Stimulated activated CD8-positive, alpha-beta memory T cell treated with anti-CD3 and anti-CD28 coated beads, Interleukin-12 subunit alpha, Interleukin-12 subunit beta, amount 100 ng/mL, for 4 hours (primary cell): Measurements from ENCODE around the gene MCU.
"Not testable (repeated sequence)": the region's sequence is repeated elsewhere in the genome, so short reads cannot be mapped to it uniquely, and the experiment has no call there.

Experiments used
- DNase-seq: peaks from one replicate; pipeline ENCODE4 v3.0.0-alpha.2; 2020; ENCODE audit warnings: low read depth

The MCU gene

DNA sequence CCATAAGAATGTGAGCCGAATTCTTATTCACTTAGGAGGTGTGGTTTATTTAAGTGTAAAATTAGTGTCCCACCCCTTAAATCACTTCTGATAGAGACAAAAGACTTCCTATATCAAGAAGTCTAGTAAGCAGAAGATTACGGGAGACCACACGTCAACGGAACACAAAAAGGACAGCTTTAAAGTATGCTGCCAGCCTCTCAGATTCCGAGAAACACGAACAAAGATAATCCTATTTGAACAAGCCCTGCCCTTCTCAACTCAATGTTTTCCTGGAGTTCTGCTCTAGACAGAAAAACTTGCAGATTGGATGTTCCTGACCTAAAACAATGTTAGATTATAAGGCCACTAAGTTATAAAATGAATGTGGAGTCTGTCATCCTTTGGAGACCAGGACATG is 4.9 kb upstream of the MCU start:
- no peak for DNase-seq

DNA sequence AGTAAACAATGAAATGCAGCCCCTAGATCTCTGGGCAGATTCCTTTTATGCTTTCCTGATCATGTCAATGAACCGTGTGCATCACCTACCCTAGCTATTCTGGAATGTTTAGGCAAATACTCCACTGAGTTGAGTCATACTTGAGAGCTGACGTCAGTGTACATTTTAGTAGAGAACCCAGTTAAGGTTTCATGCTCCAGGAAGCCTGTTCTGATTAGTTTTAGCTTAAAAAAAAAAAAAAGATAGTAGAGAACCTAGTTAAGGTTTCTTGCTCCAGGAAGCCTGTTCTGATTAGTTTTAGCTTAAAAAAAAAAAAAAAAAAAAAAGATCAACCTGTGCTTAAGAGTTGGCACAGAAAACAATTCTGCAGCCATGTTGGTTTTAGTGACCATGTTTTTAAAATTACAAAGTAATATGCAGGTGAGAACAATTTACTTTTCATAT is 3.7 kb upstream of the MCU start:
- DNase-seq: no peak

DNA sequence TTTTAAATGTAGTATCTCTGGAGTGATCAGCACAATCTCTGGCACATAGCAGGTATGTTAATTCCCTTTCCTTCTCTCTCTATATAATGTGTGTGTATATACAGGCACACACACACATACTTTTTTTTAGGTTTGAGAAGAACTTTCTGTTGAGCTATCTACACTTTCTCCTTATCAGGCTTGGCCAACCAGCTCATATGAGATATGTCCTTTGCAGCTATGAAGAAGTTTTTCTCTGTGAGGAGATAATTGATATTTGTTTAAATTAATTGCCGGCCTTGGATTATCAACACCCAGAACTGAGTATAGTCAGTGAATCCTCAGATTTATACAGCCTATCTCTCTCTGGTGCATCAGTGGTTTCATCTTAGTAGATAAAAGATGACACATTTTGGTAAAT is 2.3 kb upstream of the MCU start:
- DNase-seq: no peak

DNA sequence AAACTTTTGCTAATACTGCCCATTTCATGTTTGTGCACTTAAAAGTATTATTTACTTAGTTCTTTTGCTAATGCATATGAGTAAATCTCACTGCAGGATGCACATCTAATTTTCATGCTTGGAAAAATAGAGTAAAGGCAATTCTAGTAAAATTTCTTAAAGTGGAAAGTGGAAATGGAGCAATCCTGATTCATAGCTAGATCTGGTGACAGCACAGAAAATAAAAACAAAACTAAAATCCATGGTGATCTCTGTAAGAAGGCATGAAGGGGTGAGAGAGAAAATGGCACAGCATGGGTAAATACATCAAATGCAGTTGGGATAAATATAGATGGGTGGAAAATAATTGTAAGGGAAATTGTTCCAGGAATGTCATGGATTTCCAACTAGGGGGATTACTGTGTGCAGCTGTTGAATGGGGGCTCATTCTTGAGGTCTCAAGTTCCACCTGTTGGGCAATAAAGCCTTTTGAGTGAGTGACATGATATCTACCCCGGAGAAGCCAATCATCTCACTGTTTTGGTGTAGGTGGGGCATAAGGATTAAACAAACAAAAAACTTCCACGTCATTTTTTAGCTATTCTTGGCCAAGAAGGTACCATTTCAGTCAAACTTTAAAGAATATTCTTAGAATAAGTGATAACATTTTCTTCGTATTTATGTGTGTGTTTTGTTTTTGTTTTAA is 1.7 kb upstream of the MCU start:
- DNase-seq: no peak

DNA sequence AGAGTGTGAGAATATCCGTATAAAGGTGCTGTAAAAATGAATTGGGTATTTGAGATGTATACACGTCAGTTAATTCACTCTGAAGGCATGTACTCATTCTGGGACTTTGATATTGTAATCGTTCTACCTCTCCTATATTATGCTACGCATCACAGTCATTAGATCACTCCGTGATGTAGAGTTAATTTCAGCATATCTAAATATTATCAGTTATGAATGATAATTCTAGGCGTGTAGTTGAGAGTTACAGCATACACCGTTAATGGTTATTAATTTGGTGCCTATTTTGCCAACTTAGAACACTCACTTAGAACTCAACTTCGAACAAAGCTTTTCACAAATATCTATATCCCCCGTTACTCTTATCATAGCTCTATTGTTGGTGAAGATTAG is 477 bp upstream of the MCU start:
- DNase-seq: no peak

DNA sequence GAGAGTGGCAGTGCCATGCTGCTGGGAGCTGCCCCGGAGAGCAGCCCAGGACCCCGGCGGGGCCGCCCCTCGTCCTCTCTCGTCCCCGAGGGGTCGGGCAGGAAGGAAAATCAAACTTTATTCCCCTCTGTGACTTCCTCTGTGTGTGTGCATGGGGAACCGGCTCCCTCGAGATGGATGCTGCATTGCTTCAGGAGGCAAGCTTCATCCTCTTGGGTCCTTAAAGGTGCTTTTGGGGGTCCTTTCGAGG is 726 bp downstream of the MCU start:
- no peak for DNase-seq

DNA sequence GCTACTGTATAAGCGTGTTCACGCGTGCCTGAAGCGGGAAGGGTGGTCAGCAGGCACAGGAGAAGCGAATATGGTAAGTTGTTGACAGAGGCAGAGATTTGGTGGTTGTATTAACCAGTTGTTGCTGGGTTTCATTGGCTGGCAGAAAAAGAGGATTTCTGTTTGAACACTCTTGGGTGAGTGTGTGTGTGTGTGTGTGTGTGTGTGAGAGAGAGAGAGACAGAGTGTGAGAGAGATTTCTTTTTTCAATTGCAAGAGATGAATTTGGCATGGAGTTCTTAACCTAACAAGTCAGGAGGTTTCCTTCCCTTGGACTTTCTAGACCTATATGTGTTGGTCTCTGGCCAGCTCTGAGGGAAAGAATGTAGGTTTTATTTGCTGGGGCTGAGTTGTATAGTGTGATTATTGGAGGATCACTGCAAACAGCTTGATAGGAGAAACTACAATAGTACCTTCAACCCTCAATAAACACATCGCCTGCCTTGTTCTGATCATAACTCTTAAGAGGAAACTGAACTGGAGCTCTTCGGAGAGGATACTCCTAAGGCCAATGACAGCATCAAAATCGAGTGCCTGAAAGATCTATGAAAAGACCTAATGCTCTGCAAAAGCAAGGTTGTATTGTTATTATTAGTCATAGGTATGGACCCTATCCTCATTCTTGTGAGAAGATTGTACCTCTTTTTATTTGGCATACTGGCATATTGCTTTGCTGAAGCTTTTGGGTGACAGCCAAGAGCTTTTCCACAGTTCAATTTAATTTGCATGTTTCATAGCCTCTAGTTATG is 1.2 kb downstream of the MCU start:
- no peak for DNase-seq

DNA sequence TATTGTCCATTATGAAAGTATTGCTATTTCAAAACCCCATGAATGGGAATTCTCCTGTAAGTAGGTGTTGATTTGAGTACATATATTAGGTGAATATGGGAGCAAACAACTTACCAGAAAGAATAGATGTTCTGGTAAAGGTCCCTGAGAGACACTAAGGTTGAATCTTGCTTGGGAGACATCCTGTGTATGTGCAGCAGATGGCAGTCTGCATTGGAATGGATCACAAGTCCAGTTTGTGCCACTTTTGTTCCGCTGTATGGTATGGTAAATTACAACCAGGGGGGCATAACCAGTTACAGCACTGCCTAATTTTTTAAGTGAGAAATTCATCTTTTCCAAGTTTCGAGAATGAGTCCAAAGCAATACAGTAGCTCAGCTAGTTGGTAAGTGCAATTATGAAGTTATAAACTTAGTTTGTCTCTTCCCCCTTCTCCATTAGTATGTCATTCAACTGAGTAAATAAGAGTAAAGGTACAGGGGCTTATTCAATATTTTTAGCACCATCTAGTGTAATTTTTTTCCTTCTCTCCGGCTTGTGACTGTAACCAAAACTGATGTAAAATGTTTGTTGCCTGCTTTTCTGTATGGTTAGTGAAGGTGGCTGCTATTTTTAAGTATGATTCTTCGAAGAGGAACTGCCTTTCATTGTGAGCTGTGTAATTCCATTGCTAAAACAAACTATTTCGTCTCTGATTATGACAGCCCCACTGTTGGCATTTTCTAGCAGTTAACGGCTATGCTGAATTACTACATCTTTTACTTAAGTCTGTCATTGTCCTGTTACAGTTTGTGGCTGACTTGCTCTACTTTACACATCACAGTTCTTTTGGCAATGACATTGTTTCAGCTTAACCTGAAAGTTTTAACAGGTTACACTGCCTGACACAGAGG is 2.8 kb downstream of the MCU start:
- DNase-seq: no peak

DNA sequence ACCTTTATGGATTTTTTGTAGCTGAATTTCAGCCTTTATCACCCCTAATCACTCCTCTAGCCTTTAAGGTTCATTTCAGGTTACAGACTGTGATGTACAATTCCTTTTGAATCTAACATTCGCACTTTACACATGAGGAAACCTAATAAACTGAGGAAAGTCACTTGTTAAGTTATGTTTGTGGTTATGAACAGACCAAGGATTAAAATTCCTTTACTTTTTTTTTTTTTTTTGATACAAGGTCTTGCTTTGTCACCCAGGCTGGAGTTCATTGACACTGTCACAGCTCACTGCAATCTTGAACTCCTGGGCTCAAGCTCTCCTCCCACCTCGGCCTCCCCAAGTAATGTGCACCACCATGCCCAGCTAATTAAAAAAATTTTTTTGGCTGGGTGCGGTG is 3.6 kb downstream of the MCU start:
- no peak for DNase-seq

DNA sequence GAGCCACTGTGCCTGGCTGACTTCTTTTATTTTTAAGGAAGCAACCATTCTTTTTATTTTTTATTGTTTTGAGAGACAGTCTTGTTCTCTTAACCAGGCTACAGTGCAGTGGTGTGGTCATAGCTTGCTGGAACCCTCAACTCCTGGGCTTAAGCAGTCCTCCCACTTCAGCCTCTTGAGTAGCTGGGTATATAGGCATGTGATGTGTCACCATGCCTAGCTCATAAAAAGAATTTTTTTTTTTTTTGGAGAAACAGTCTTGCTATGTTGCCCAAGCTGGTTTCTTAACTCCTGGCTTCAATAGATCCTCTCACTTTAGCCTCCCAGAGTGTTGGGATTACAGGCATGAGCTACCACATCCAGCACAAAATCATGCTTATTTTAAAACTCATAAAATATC is 5.8 kb downstream of the MCU start:
- no peak for DNase-seq

DNA sequence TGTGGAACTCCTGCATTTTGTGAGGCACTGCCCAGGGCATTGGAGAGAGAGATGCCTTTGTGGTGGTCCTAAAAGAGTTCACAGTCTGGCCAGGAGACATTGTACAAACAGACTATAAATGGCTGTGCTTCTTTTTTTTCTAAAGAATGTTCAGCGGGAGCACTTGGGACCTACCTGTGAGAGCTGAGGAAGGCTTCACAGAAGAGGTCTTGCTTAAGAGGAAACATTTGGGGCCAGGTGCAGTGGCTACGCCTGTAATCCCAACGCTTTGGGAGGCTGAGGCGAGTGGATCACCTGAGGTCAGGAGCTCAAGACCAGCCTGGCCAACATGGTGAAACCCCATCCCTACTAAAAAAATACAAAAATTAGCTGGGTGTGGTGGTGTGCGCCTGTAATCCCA is 10.5 kb downstream of the MCU start:
- DNase-seq: not testable (repeated sequence)

DNA sequence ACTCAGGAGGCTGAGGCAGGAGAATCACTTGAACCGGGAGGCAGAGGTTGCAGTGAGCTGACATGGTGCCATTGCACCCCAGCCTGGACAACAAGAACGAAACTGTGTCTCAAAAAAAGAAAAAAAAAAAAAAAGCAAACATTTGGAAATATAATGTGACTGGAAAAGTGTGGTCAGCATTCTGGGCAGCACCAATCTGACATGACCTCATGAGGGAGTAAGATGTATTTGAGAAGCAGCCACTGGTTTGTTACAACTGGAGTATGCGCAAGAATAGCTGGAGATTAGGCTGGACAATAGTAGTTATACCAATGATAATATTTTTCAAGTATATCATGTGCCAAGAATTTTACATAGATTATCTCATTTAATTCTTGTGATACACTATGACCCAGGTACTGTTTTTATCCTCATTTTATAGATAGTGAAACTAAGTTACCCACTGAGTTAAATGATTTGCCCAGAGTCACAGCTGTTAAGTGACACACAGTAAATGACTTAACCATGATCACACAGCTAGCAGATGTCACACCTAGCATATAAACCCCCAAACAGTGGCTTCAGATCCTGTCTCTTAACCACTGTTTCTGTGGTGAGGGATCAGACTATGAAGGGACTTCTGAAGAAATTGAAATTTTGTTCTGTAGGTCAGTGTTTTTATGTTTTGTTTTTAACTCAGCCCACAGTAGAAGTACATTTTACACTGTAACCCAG is 11.1 kb downstream of the MCU start:
- DNase-seq: no peak

DNA sequence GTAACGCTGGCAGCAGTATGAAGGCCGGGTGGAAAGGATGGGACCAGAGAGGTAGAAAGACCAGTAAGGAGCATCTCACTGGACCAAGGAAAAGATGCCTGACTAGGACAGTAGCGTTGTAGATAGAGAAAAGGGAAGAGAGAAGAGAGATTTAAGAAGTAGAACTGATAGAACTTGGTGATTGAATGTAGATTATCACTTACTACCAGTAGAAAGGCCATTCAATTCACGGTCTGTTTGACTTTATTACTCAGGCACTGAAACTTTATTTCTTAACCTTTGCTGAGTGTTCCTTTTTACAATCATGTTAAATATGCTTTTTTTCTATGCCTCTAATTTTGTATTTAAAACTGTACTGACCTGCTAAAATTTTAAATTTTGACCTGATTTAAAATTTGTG is 12.2 kb downstream of the MCU start:
- no peak for DNase-seq

DNA sequence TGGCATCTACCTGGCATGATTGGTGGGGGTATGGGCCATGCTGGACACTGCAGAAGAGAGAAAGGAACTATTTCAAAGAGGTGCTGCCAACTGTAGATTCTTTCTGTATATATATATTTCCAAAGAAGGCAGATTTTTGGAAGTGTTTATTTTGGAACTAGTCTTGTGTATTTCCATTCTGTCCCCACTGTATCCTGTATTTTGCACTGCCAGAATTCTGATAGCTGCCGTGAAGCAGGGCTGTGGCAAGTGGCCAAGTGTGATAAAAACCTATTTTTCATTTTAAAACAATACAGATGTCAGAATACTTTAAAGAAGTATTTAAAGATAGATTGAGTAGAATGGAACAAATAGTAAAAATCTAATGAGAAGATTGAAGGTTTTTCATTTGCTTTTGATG is 17.1 kb downstream of the MCU start:
- no peak for DNase-seq

DNA sequence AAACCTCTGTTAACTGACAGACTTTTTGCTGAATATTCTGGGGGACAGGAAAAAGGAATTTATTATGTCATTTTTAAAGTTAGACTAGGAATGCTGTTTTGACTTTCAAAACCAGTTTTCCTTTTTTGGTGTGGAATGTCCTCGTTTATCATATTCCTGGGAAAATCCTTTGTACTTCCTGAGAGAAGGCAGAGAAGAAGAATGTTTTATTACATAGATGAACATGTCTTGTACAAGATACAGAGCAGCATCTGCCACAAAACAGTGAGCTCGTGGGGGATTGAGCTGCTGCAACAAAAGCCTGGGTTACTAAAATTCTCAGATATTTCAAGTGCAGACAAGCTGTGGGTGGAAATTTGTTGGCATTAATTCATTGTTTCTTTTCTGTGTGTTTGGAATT is 20.2 kb downstream of the MCU start:
- no peak for DNase-seq

DNA sequence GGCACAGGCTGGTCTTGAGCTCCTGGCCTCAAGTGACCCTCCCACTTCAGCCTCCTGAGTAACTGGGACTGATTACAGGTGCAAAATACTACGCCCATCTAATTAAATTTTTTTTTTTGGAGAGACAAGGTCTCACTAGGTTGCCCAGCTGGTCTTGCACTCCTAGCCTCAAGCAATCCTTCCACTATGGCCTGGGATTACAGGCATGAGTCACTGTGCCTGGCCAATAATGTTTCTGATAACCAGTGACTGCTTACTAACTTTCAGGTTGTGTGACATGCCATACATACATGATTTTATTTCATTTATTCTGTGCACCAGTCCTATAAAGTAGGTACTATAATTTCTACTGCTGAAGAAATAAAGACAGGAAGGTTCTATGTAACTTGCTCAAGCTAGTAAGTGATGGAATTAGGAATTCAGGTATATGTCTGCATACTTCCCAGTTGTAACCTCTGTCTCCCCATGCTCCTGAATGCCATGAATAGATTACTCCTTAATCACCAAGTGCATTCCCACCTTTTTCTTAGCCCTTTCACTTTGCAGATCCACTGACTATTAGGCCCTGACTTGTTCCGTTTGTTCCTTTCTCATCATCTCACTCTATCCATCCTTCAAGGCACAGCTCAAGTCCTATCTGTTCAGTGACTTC is 28.1 kb downstream of the MCU start:
- DNase-seq: no peak

DNA sequence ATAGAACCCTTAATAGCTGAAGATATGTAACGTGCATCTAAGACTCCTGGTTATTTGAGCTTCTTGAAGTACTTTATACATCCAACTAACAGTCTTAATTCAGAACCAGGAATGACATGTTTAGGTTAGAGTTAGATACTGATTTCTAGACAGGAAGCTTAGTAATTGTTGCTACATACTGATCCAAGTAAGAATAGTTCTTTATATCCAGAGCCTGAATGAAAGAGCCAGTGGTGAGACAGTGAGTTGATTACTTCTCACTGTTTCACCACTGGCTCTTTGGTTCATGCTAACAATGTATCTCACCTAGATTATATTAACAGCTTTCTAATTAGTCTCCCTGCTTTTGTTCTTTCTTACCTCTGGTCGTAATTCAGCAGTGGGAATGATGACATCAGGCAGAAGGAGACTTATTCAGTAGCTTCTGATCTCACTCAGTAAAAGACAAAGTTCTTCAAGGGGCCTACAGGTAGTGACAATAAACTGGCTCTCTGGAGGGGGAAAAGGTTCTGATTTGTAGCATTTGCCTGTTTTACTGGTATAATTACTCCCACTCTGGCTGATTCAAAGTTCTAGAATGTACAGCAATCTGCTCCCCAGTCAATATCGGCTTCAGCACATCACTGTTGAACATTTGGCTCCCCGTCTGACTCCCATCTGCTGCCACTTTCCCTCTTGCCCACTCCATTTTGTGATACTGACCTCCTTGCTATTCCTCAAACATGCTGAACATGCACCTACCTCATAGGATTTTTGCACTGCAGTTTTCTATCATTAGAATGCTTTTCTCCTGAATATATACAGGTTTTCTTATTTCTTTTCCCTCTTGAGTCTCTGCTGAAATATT is 29.1 kb downstream of the MCU start:
- no peak for DNase-seq

DNA sequence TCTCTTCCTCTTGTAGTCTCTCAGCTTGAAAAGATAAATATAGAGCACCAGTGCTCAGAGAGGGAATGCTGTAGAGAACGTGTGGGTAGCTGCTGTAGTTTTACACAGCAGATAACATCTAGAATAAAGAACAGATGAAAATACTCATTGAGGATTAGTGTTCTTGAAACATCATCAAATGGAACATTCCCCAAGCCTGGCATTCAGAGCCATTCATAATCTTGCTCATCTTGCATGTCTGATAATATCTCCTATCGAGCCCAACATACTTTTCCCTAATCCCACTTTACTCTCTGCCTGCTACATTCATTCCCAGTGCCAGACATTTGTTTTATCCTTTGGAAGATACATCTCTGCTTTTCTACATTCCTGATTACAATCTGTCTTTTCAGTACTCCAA is 35.2 kb downstream of the MCU start:
- DNase-seq: no peak

DNA sequence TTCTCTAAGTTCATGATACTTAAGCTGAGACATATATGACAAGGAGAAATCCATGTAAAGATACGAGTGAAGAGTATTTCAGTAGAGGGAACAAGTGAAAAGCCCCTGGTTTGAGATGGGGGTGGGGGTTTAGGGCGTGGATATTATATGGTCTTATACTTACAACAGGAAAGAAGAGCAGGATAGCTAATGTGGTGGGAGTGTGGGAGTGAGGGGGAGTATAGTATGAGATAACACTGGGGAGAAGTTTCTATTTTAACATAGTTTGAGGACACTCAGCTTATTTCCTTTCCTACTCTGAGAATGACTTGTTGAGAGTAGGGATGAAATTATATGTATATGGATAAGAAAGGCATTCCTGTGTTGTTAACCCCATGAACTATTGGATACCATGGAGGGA is 36.5 kb downstream of the MCU start:
- DNase-seq: no peak

DNA sequence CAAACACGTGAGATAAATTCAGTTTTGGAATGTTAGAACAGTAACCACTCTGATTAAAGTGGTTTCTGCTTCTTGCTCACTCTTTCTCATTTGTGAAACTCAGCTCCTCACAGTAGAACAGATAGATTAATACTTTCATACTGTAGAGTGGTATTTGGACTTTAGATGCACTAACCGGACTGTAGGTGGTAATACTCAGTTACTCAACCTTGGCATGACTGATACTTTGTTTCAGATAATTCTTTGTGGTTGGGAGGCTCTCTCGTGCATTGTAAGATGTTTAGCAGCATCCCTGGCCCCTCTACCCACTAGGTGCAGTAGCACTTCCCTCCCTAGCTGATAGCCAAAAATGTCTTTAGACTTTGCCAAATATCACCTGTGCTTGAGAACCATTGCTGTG is 37.6 kb downstream of the MCU start:
- no peak for DNase-seq

DNA sequence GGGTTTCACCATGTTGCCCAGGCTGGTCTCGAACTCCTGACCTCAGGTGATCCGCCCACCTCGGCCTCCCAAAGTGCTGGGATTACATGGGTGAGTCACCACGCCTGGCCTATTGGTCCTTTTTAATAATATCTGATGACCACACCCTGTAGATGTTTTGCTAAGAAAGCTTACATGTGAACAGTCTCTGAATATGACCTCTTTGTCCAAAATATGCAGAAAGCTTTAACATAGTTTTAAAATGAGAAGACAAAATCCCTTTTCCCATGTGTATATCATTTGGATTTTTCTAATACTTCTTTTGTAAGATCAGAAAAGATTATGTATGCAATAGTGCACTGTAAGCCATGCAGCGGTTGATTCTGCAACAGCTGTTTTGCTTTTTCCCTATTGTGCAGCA is 38.5 kb downstream of the MCU start:
- DNase-seq: no peak
